GM23248 (cell line): ENCODE results near the gene LHX5.

Experiments used
- EZH2 ChIP-seq: fragments of 200-600 bp; sonication (generic); IDR thresholded peaks from 2 replicates; pipeline ENCODE4 v1.6.1; 2018; ENCODE audit warnings: antibody characterized with exemption, mild to moderate bottlenecking; ENCODE audit not compliant: insufficient read depth, poor library complexity, severe bottlenecking
- EZH2phosphoT487 ChIP-seq: fragments of 200-600 bp; sonication (generic); IDR thresholded peaks from 2 replicates; pipeline ENCODE4 v1.6.1; 2018; ENCODE audit warnings: antibody characterized with exemption, moderate library complexity, mild to moderate bottlenecking, low read depth; ENCODE audit not compliant: insufficient read depth

- TF ChIP-seq EZH2phosphoT487 (no peak), EZH2 (no peak)
Measured at GRCh38 chr12:113519464-113520307, 48.0 kb upstream of the LHX5 start.
